SK-MEL-5 (cell line): ENCODE measurements around the gene TENM4. TPM values are rescaled to one million over a fixed set of nuclear protein-coding genes. Genes with fewer than 3 reads are reported as not detected.

Experiments
- DNase-seq: peaks from one replicate; pipeline ENCODE4 v3.0.0-alpha.2; 2016; ENCODE audit warnings: low read depth, low spot score
- in situ Hi-C: cut with HindIII; loops from 2 replicates; pipeline ENCODE4 v1.10.0; 2016; ENCODE audit warnings: low sequenced_read_pairs, high pct_unique_total_duplicates, low pct_unique_long_range_greater_than_20kb
- total RNA-seq: library from RNA; depleted of rRNA; stranded (reverse); fragments of >200 nt; shearing (Covaris generic); gene quantifications from 2 replicates; pipeline ENCODE4 v1.2.3, GENCODE V29; 2014

The TENM4 gene
- total RNA-seq, 1 experiment from 2014 or later: 0.08 TPM

DNA sequence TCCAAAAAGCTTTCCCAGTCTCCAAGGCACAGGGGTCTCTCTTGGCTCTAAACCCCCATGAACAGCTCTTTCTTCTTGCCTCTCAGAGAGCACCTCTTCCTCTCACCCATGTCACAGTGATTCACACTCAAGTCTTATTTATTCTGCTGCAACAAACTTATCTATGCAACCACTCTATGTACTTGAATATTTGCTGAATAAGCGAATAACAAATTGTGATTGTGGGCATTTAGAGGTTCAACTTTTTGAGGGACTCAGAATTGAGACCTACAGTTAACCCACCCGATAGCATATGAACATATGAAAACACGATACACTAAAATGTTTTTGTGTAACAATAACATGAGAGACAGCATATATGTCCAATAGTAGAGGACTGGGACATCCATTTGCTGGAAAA lies 729.1 kb downstream of the TENM4 start:
- DNase-seq: no peak
- in situ Hi-C loops: no loop called here

DNA sequence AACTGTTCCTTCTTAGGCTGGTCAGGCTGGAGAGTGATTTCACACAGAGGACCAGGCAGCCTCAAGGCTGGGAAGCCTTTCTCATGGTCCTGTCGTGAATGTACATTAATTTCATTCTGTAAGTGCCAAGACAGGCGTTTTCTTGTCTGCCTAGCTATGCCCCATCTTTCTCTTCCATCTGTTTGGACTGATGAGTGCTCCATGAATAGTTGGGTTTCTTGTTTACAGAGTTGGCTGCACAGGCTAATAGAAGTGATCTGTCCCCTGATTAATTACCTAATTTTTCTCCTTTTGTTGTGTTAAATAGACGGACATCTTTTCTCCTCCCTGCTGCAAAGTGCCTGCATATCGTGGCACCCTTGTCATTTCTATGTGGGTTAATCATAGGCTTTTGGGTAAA lies 730.4 kb downstream of the TENM4 start:
- DNase-seq: no peak
- in situ Hi-C loops: no loop called here

DNA sequence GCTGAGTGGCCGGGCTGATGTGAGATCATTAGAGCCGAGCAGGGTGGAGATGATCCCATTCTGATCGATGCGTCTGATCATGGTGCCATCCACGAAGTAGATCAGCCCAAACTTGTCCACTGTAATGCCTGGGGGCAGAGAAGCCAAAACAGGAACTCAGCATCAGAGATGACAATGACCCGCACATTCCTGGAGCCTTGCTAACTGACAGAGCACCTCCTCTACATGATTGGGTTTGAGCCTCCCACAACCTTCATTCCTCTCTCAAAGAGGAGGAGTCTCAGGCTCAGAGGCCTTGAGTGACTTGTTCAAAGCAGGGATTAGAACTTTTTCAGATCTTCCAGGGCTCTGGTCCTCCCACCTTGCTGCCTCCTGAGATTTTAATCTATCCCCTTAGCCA lies 732.4 kb downstream of the TENM4 start:
- in situ Hi-C loops: no loop called here
- DNase-seq: no peak

DNA sequence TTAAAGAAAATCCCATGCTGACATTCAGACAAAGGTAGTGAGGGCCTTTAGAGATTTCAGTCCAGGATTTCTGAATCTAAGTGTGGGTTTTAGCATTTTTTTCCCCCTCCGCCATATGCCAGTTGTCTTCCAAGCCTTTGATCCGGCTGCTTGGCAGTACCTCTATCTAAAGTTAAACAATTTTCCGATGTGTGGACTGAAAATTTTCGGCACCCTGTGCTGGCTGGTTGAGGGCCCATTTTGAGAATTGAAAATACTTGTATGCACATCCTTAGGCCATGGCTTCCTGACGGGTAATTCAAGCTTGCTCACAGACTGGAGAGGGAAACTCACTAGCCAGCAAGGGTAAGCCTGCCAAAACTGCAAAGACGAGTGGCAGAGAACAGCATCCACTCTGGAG lies 734.3 kb downstream of the TENM4 start:
- no peak for DNase-seq
- in situ Hi-C loops: no loop called here

DNA sequence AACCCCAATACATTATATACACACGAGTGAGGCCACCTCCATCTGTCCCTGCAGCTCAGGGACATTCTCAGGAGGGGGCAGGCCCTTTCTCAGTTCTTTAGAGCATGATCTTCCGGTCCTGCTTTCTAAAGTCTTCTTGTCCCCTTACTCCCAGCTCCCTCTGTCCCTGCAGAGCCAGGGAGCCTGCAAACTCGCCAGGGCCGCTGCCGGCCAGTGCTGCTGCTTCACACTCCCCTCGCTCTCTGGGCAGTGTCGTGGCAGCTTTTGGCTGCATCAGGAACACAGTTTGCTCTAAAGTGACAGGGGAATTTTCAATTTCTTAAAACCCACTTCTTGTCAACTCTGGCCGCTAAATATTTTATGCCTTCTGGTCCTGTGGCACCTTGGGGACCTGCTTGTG lies 736.0 kb downstream of the TENM4 start:
- DNase-seq: no peak
- in situ Hi-C loops: no loop called here

DNA sequence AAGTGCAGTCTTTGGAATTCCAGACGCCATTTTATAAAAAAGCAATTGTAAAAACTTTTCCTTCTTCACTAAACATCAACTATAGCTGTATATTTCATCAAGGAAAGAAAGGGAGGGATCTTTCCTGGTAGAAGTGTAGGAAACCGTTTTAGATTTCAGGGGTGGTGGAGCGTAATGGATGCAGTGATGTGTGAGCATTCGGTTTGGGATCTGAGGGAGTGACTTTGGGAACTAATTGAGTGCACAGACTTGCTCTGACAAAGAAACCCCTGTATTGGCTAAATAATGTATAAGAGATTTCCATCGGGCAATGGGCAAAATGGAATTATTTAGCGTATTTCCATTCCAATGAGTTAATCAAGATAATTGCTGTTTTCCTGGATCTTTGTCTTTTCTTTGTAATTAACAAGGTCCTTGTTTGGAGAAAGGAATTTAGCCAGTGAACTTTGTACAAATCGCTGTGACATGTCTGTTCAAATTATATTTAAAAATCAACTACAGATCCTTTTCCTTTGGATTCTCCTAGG lies 741.2 kb downstream of the TENM4 start:
- in situ Hi-C loops: no loop called here
- no peak for DNase-seq

DNA sequence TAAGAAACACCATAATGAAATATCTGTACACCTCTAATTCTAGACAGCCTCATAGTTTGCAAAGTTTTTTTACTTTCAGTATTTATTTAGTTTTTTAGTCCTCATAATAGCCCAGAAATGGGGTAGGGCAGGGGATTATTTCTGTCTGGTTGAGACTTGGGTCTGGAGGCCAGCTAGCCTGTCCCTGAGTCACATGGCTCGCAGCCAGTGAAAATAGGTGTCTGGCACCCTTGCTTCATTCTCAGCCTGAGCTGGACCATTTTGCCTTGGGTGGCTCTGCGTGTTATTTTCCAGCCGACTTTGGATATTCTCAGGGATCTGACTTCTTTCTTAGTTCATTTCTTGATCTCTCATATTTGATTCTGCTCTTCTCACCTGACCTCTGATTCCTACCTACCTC lies 742.2 kb downstream of the TENM4 start:
- in situ Hi-C loops: no loop called here
- DNase-seq: no peak

DNA sequence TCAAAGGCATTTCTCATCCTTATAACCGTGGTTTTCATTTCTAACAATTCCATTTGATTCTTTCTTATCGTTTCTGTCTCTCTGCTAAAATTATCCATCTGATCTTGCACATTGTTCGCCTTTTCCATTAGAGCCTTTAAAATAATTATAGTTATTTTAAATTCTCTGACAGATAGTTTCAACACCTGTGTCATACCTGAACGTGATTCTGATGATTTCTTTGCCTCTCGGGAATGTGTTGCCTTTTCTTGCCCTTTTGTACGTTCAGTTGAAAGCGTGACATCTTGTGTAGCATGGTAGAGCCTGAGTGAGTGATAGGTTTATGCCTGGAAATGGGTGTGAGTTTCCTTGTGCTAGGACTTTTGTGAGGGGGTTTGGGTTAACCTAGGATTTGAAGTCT lies 744.7 kb downstream of the TENM4 start:
- no peak for DNase-seq
- in situ Hi-C loops: no loop called here

DNA sequence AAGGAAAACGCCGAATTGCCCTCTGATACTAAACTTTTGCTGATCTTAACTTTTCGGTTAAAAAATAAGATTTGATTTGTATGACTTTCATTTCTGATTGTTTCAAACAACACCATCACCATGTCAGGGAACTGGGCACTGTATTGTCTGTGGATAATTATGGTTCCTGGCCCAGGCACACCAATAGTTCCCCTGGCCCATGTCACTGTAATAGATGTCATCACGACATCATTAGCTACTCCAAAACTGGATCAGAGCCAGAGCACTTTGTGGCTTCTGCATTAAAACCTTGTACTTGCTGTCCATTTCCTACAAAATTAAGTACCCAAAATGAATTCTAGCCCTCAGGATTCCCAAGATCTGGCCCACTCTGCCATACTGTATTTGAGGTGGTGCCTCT lies 746.7 kb downstream of the TENM4 start:
- DNase-seq: no peak
- in situ Hi-C loops: no loop called here

DNA sequence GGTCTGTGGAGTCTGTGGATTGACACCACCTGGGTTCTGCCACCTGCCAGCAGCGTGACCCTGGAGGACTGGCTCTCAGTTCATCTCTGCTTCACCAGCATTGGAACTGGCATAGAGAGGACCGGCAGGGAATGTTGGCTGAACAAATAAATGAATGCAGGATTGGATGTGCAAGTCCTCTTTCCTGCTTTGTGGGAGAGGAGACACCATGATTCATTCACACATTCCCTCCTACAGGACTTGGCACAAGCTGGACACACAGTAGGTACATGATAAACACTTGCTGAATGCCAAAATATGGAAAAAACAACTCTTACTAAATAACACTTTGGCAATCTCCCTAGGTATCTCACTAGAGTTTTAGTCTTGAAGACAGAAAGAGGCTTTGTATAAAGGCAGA lies 749.6 kb downstream of the TENM4 start:
- no peak for DNase-seq
- in situ Hi-C loops: no loop called here

DNA sequence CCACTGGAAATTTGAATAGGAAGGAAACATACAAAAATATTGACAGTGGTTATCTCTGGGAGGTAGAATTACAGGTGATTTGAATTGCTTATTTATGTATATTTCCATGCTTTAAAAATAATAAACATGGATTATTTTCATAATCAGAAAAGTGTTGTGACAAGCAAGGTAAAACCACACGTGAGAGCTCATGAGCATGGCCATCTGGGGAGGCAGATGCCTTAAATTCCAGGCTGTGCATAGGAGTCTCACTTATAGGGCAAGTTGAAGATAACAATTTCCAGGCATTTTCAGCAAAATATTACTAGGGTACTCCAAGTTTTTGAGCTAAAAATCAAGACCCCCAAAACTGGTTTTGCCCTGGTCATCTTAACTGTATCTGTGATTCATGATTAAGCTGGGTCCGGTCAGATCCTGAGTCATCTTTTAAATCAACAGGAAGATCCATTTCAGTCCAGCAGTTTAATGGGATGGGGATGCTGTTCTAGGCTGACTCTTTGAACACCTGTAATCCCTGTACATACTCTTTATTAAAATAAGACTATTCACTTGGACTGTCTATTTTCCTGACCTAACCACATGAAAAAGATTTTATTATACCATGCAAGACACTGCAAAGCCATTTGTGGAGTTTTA lies 750.4 kb downstream of the TENM4 start:
- in situ Hi-C loops: no loop called here
- DNase-seq: no peak

DNA sequence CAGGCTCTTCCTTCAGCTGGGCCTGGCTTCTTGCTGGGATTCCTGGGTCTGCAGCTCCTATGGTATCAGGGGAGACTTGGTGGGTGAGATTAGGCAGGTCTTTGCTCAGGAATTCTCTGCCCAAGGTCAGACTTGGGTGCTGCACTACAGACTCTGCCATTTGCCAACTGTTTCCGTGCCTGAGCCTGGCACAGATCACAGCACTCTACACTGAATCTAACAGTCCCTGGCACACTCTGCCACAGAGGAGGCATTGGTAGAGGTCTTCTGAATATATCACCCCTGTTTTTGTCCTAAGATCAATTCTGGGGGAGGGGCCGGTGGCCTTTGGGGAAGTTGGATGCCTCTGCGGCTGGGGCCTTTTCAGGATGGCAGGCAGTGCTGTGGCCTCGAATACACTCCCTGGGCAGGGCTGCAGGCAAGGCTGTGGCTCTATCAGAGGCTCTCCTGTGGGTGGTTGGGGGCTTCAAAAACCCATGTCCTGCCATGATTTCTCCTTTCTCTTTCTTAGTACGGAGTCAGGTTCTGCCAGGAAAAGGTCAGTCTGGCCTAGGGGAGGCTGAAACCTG lies 751.2 kb downstream of the TENM4 start:
- no peak for DNase-seq
- in situ Hi-C loops: no loop called here

DNA sequence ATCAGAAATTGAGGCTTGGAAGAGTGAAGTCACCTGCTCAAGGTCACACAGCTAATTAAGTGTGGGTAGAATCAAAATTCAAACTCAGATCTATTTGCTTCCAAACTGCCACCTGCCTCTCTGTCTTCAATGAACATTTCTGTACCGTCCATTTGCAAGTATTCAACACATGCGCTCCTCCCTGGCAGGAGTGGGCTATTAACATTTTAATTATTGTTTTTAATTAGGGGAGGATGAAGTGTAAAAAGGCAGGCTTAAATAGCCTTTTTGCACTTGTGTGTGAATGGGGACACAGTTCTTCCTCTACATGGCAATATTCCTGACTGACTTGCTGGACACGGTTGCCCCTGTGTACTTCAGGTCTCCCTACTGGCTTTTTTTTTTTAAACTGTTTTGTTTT lies 751.7 kb downstream of the TENM4 start:
- in situ Hi-C loops: no loop called here
- DNase-seq: no peak

DNA sequence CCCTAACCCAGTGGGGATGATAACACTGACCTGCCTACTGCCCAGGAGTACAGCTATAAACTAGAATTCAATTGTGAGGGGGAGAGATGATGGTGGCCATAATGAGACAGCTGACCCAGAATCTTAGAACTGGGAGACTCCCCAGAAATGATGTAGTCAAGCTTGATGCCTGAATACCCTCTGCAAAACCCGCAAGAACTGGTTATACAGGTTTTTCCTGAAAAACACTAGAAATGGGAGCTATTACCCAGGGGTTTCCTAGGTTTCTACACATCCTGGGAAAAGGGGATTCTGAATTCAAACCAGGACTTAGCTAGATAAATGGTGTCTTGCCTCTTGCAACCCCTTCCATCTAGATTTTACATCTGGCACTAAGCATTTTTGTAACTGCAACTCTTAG lies 752.4 kb downstream of the TENM4 start:
- in situ Hi-C loops: no loop called here
- no peak for DNase-seq

DNA sequence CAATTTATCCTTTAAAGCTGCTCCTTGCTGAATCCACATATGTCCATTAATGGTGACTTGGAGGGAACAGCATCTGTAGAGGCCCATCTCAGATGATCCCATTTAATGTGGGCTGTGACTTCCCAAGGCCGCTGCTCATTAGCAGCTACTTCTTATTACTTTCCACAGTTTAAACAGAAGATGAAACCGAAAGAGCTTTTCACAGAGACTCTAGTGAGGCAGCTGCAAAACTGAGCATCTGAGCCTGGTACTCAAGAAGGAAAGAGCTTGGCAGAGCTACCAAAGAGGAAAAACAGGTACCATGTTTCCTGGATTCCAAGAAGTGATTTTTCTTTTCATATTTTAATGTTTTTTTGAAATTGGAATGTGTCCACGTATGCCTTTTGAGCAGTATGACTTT lies 755.7 kb downstream of the TENM4 start:
- in situ Hi-C loops: no loop called here

DNA sequence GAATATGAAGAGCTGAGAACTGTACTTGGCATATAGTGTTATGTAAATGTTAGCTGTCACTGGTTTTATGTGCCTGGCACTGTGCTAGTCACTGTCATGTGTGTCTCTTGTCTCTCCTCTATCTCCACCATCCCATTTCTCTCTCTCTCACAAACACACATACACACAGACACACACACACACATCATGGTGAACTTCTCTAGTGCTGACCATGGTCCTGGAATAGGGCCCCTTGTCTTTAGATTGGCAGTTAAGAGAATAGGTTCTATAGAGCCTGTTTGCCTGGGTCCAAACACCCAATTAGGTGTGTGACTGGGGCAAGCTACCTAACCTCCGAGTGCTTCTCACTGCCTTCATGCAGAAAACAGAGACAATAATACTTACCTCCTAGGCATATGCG lies 756.5 kb downstream of the TENM4 start:
- in situ Hi-C loops: no loop called here
- no peak for DNase-seq

More for the DNA sequence above, 755.7 kb downstream of the TENM4 start:
- no peak for DNase-seq

DNA sequence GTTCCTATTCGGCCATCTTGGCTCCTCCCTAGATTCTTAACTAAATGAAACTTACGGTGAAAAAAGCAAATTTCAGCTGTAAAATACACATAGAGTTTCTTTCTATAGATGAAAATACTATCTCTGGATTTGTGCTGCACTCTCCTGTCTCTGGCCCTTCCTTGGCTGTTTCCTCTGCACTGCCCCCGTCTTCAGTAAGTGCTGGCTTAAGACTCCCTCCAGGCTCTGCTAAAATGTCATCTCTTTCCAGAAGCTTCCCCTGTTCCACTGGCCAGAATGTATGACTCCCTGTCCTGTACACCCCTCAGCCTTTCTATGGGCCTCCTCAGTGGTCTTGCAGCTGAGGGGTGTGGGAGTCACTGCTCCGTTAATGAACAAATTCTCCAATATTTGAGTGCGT lies 757.1 kb downstream of the TENM4 start:
- DNase-seq: no peak
- in situ Hi-C loops: no loop called here

DNA sequence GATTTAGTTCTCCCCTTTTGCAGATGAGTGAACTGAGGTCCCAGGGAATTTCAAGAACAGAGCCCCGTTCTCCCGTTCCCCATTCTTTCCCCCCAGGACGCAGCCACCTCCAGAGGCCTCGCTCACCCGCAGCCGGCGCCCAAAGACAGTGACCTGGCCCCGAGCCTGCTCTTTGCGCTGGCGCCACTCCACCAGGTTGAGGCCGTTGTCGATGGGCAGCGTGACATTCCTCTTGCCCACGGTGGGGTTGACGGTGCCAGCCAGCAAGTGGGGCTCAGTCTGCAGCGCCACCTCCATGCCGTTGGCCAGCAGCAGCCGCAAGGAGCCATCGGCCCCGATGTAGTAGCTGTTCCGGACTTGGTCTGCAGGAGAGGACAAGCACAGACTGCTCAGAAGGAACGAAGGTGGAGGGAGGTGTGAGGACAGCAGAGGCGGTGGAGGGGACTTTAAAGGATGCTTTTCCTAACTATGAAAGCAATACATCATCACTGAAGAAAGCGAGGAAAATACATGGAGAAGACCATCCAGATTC lies 764.7 kb downstream of the TENM4 start:
- no peak for DNase-seq
- in situ Hi-C loops: no loop called here

DNA sequence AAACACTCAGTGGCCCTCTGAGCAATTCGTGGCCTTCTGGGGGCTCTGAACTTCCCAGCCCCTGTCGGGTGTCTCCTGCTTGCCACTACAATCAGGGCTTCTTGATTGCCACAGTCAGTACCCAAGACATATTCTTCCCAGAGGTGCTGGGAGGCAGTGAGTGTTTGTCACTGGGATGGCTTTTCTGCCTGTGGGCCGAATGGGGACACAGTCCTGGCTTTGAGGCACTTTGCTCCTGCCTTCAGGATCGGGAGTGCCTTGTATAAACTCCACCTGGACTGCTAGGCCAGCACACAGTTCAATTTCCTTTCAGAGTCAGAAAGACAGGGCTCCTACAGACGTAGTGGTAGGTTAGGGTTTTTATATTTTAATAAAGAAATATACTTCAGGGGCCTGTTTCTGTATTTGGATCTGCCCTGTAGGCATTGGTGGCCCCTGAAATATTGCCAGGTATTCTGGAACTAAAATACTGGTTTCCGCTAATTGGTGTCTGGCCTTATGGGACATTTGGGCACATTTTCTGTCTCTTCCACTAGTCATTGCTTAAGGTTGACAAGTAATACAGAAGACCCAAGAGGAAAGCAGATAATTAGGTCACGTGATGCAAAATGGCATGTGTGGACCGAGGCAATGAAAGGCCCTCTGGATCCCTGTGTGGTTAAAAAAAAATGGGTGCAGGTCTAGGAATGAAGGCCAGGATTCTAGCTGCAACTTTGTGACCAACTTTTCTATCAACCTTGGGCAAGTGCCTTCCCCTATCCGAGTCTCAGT lies 767.8 kb downstream of the TENM4 start:
- no peak for DNase-seq
- in situ Hi-C loops: no loop called here
